Stimulated activated CD8-positive, alpha-beta memory T cell treated with anti-CD3 and anti-CD28 coated beads, Interleukin-12 subunit alpha, Interleukin-12 subunit beta, amount 100 ng/mL, for 1 hour (primary cell): Measurements from ENCODE around the gene COBL.

ENCODE experiments used
- DNase-seq: peaks from one replicate; pipeline ENCODE4 v3.0.0-alpha.2; 2020; ENCODE audit warnings: low read depth

The COBL gene

GRCh38 chr7:51020944-51021343, 295.7 kb downstream of the COBL start:
- DNase-seq = no peak

- no peak for DNase-seq
Measured at GRCh38 chr7:51019891-51020870, 296.4 kb downstream of the COBL start.

- no peak for DNase-seq
Measured at GRCh38 chr7:51019191-51019844, 297.3 kb downstream of the COBL start.

DNA sequence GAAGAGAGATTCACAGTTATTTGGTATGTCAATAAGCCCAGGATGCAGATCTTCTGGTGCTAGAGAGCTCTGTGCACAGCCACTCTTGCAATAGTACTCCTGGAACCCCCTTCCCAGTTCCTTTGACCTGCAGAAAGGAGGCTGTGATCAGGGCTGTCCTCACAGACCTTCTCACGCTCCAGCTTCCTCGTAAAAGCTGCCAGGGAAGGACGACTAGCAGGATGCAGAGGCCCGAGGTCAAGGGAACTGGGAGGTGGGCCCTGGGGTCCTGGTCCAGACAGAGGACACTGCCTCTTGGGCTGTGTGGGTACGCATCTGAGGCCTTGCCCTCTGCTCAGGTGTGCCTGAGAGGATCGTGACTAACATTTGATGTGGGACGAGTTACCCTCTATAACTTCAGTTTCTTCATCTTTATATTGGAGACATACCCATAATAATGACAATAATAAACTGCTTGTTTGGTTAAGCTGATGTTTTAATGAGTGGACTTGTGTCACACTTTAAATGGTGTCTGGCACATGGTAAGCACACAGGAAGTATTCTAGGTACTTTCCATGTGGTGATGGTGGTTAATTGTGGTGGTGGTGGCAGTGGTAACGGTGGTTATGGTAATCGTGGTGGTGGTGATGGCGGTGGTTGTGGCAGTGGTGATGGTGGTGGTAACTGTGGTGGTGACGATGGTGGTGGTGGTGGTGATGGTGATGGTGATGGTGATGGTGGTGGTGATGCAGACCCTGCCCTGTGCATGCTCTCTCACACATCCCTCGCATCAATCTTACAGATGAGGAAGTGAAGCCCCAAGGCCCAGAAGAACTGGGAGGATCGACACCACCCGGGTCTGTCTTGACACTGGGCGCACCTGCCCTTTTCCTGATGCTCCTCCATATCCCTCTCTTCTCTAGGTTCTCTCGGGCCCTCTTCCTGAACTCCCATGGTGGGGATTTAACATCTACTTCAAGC, 298.8 kb downstream of the COBL start:
- DNase-seq = no peak

DNA sequence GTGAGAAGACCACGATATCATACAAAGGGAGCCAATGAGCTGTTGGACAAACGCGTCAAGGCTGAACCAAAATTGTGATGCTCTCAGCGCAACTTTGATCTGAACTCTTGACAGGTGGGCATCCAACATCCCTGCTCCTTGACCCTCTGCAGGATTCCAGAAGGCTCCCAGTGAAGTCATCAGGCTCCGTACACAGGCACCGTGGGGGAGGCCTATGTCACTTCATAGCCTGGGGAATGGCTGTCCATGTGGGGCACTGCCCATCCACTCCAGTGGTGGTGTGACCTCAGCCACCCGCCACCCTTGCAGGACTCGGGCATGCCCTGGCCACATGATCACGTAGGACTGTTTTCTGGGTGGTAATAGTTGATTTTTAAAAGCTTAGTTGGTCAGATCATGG, 300.1 kb downstream of the COBL start:
- no peak for DNase-seq

DNA sequence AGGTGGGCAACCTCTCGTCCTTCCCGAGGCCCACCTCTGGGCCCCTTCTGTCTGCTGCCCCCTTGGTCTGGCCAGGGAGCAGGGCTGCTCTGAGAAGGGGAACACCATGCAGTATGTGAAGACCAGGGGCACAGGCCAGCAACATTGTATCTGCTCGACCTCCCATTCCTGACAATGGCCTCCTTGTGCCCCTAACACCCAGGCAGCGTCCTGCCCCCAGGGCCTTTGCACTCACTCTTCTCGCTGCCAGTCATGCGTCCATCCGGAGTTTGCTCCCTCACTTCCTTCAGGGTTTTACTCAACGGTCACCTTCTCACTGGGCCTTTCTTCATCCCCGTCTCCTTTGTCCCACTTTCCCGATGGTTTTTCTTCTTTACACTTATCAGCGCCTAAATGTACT, 301.0 kb downstream of the COBL start:
- no peak for DNase-seq

DNA sequence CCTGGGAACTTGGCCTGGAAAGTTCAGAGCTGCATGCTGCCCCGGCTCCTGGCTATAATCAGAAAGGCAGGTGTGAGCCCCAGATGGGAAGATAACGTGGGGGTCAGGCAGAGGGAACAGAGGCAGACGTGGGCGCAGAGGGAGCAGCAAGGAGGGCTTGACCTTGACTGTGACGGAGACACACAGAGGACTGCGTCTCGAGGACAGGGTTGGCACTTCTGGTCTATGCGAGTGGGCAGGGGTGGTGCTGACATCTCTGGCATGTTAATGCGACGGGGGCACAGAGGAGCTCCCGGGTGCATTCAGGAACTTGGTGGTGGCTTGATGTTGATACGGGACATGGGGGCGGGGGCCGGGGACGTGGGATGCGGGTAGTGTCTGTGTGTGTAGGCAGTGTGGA, 301.8 kb downstream of the COBL start:
- no peak for DNase-seq

DNA sequence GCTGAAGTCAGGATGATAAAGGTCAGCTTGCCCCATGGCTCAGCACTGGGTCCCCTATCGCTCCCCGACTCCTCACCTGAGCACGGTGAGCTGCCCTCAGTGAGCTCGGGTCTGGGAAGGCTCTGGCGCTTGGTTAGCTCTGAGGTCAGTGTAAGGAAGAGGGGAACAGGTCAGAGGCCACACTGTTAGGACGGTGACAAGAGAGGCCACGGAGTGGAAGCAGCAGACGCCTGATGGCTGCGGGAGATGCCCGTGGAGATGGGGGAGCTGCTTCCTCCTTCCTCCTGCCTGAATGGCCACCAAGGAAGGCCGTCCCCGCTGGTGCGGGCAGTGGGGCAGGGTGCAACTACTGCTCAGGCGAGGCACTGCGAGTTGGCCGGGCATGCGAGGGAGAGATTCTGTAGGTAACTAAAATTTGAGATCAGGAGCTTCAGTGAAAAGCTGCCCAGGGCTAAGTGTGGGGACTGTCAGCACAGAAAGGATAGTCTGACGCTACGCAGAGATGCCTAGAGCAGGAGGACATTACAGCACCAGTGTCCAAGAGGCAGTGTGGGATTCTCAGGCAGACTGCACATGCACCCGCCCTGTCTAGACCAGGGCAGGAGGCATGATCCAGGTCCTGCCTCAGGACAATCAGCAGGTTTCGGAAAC, 302.6 kb downstream of the COBL start:
- DNase-seq = no peak

GRCh38 chr7:51013218-51013786, 303.3 kb downstream of the COBL start:
- DNase-seq = no peak

DNA sequence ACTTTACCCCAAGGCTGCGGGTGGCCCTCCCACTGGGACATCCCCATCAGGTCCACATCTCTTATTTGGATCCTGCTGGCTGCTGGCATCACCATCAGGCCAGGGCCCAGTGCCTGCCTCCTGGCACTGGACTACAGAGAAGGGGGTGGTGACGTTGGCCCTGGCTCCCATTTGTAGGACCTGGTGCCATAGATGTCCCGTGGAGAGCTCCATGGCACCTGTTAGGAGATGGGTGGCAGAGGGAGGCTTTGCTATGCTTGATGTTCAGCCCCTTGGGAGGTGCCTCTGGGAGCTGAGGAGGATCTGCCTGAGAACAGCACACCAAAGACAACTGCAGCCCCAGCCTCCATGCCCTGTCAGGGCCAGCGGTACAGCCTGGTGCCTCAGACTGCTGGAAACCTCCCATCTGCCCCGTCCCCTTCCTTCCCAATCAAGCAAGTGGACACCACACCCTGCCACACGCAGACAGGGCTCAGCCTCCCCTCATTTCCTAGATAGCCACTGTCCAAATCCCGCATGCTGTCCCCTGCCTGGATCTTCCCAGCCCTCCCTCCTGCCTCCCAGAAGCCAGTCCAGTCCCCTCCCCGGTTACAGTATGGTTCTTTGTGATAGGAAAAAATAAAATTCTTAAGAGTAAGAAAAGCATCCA, 303.9 kb downstream of the COBL start:
- DNase-seq = no peak

DNA sequence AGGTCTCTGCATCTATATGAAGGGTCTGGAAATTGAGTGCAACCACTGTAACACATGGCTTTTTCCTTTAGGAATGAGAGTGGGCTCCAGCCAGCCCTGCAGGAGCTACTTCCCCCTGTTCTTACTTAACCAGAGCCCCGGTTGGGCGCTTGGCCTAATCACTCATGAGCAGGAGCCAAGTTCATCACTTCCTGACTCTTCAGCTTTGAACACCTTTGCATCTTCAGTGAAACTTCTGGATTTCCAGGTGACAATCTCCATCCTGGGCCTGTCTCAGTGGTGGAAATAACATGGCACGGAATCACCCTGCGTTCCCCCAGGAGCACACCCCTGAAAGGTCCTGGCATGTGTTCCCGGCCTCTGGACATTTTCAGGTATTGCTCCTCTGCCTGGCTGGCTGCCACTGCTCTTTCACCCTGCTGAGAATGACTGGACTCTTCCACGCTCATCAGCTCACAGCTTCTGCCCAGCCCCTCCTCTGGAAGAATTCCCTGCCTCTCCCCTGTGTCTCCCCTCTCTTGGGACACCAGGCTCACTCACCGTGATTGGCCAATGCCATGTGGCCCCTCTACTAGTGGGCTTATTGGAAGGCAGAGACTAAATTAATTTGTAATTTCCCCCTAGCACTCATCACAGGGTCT, 304.8 kb downstream of the COBL start:
- DNase-seq = no peak

GRCh38 chr7:51010534-51010933, 306.1 kb downstream of the COBL start:
- no peak for DNase-seq

GRCh38 chr7:51009716-51010496, 306.7 kb downstream of the COBL start:
- no peak for DNase-seq

- no peak for DNase-seq
Measured at GRCh38 chr7:51007551-51008505, 308.8 kb downstream of the COBL start.

- no peak for DNase-seq
Measured at GRCh38 chr7:51006483-51007235, 309.9 kb downstream of the COBL start.

- DNase-seq = no peak
Measured at GRCh38 chr7:51005074-51005473, 311.5 kb downstream of the COBL start.

DNA sequence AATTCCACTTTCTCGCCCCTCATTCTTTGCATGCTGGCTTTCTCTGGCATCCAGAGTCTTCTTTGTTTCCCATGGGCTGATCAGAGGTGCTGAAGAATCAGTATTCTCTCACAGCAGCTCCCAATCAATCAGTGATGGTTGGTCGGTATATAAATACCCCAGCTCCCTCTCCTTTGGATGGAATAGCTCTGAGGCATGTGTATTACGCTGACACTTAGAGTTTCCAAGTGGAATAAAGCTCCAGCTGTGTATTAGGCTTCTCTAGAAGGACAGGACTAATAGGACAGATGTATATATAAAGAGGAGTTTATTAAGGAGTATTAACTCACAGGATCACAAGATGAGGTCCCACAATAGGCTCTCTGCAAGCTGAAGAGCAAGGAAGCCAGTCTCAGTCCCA, 315.7 kb downstream of the COBL start:
- no peak for DNase-seq
